HG03442 (cell line): ENCODE results near the gene PRAMEF11.

Experiments
- ATAC-seq: cut with Tn5 transposase; IDR thresholded peaks from one replicate; pipeline ENCODE4 v1.9.1; 2021; ENCODE audit warnings: mild to moderate bottlenecking, moderate library complexity; ENCODE audit not compliant: unreplicated experiment

PRAMEF11 gene

DNA sequence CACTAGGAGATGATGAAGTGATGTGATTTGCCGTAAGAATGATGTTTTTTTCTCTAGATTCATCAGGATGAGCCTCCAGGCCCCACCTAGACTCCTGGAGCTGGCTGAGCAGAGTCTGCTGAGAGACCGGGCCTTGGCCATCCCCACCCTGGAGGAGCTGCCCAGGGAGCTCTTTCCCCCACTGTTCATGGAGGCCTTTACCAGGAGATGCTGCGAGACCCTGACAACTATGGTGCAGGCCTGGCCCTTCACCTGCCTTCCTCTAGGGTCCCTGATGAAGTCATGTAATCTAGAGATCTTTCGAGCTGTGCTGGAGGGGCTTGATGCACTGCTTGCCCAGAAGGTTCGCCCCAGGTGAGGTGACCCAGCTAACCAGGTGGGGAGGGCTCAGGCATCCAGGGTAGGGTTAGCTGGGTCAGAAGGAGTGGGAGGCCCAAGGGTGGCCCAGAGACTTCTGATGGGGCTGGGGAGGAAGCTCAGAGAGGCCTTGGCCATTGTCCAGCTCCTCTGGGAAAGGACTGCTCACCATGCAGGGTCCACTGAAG is 56.3 kb downstream of the PRAMEF11 start:
- no peak for ATAC-seq
